HepG2 (cell line): ENCODE data around the gene SULT6B1. TPM values are rescaled to one million over a fixed set of nuclear protein-coding genes. Genes with fewer than 3 reads are reported as not detected.
"Not testable (repeated sequence)": the region's sequence is repeated elsewhere in the genome, so short reads cannot be mapped to it uniquely, and the experiment has no call there.

Experiments
- ATAC-seq: fragments of 200-7000 bp; cut with Tn5 transposase; 3 replicates; pipeline ENCODE4 v1.9.1; 2020; ENCODE audit warnings: mild to moderate bottlenecking, moderate library complexity
- BruUV-seq: library from RNA; stranded (reverse); fragments of 400-500 nt; replicated peaks from 2 replicates; lab custom pipeline; 2021; lab: Mats Ljungman, UMichigan
- CTCF ChIA-PET: fragments of 300-600 bp; formaldehyde crosslinking; extraction: SDS; loops from one replicate; lab custom pipeline; 2021; ENCODE audit warnings: low total read pairs, inconsistent platforms, low intra/inter-chr PET ratio; lab: Yijun Ruan, JAX
- POLR2A ChIA-PET: fragments of 350-600 bp; sonication (Branson Sonifier 250); formaldehyde crosslinking; loops from one replicate; lab custom pipeline; 2020; ENCODE audit warnings: antibody characterized with exemption, inconsistent platforms; lab: Yijun Ruan, JAX
- DNase-seq: peaks from one replicate; pipeline ENCODE4 v3.0.0-alpha.2; 2015; ENCODE audit warnings: low spot score
- FAIRE-seq: peaks from 3 replicates; lab custom pipeline; 2011; peaks lifted over from hg19 to GRCh38; lab: Jason Lieb, UNC
- H2AFZ ChIP-seq: one replicate; pipeline ENCODE4 v1.6.1; 2011; ENCODE audit warnings: low read length, inconsistent platforms
- H3K27ac ChIP-seq: fragments of 300-600 bp; 3 replicates; pipeline ENCODE4 v1.8.0; 2011; ENCODE audit warnings: mixed run types, mild to moderate bottlenecking, mixed read lengths, low read length, inconsistent platforms; ENCODE audit not compliant: insufficient read depth; ENCODE audit errors: extremely low read length
- H3K27me3 ChIP-seq, 2 experiments: fragments of 200-600 bp in 1 of 2; 2 replicates in 1 of 2; 3 replicates in 1 of 2; pipeline versions ENCODE4 v1.6.0 to v1.8.0; 2011; ENCODE audit warnings: low read length in 2 of 2, mild to moderate bottlenecking in 2 of 2, moderate library complexity in 2 of 2, inconsistent platforms in 1 of 2; ENCODE audit not compliant: insufficient read depth in 2 of 2, control insufficient read depth in 1 of 2
- H3K36me3 ChIP-seq, 2 experiments: fragments of 200-600 bp in 1 of 2; replicated peaks in 1 of 2; 2 replicates in 1 of 2; 3 replicates in 1 of 2; pipeline versions ENCODE4 v1.5.1 to v1.8.0; 2011; ENCODE audit warnings: low read length in 2 of 2, inconsistent platforms in 1 of 2; ENCODE audit not compliant: insufficient read depth in 2 of 2, control insufficient read depth in 1 of 2
- H3K4me1 ChIP-seq: 2 replicates; pipeline ENCODE4 v1.5.1; 2012; ENCODE audit warnings: low read length, inconsistent platforms; ENCODE audit not compliant: insufficient read depth
- H3K4me2 ChIP-seq: 2 replicates; pipeline ENCODE4 v1.6.0; 2011; ENCODE audit warnings: low read depth, low read length, inconsistent platforms
- H3K4me3 ChIP-seq, 3 experiments: fragments of 200-600 bp in 1 of 3; sonication (generic), shearing (Covaris generic) in 1 of 3; replicated peaks in 1 of 3; 2 replicates each; pipeline ENCODE4 v1.5.1; 2011 to 2016; ENCODE audit warnings: low read length in 3 of 3, inconsistent platforms in 2 of 3, low read depth in 2 of 3, mild to moderate bottlenecking in 2 of 3, control low read depth in 1 of 3, mixed read lengths in 1 of 3; ENCODE audit not compliant: insufficient read depth in 1 of 3
- H3K79me2 ChIP-seq: one replicate; pipeline ENCODE4 v1.6.1; 2011; ENCODE audit warnings: low read length, inconsistent platforms; ENCODE audit not compliant: insufficient read depth
- H3K9ac ChIP-seq: 2 replicates; pipeline ENCODE4 v1.6.0; 2011; ENCODE audit warnings: mild to moderate bottlenecking, low read depth, low read length, inconsistent platforms; ENCODE audit not compliant: insufficient read depth
- H3K9me3 ChIP-seq: 2 replicates; pipeline ENCODE4 v1.5.1; 2012; ENCODE audit warnings: mild to moderate bottlenecking, low read length
- H4K20me1 ChIP-seq: 2 replicates; pipeline ENCODE4 v1.6.0; 2011; ENCODE audit warnings: inconsistent platforms, mild to moderate bottlenecking, low read length, moderate library complexity; ENCODE audit not compliant: insufficient read depth
- RBFOX2 ChIP-seq: fragments of 200-400 bp; formaldehyde crosslinking; IDR thresholded peaks from 2 replicates; pipeline ENCODE4 v1.6.1; 2017; ENCODE audit warnings: low read depth, mild to moderate bottlenecking, low read length
- RFX3 ChIP-seq: IDR thresholded peaks from 2 replicates; pipeline ENCODE4 v1.6.1; 2016; ENCODE audit warnings: missing biosample characterization, missing genetic modification reagents
- ZNF256 ChIP-seq: sonication (generic); formaldehyde crosslinking; conservative IDR thresholded peaks from 2 replicates; pipeline ENCODE4 v1.4.0; 2020; ENCODE audit warnings: missing genetic modification reagents
- WGBS: methylation state at CpG from one replicate; pipeline ENCODE4 v1.1.6; 2017; ENCODE audit warnings: low lambda C conversion rate; 5-methylcytosine and 5-hydroxymethylcytosine counted together
- in situ Hi-C: cut with HindIII; loops from 2 replicates; pipeline ENCODE4 v1.10.0; 2017; ENCODE audit warnings: low pct_unique_long_range_greater_than_20kb; ENCODE audit not compliant: extremely low pct_ligation_motif_present
- intact Hi-C: fragments of 100-400 bp; cut with micrococcal nuclease; formaldehyde crosslinking; loops from one replicate; pipeline ENCODE4 v1.10.0; 2022; ENCODE audit not compliant: unreplicated experiment
- polyA plus RNA-seq, 8 experiments: library from polyadenylated mRNA; depleted of rRNA in 3 of 8; stranded (reverse) in 7 of 8; unstranded in 1 of 8; fragments of >200 nt; fragmentation: Illumina TruSeq in 4 of 8; extraction: Trizol in 4 of 8; gene quantifications; 2 replicates each; pipeline versions ENCODE4 v1.2.1 to v1.2.3, GENCODE V29; 2011 to 2016; ENCODE audit warnings: low read depth in 4 of 8, missing spikeins in 1 of 8, mixed read lengths in 1 of 8; ENCODE audit not compliant: insufficient read depth in 1 of 8
- total RNA-seq, 5 experiments: library from RNA; depleted of rRNA; stranded (reverse); fragments of >200 nt; fragmentation: Illumina TruSeq; extraction: Trizol; gene quantifications; 2 replicates each; pipeline ENCODE4 v1.2.3, GENCODE V29; 2016; ENCODE audit warnings: low read depth in 1 of 5

The SULT6B1 gene
- total and polyA plus RNA-seq, 2 of the 13 experiments (the other 11 are each of a cell fraction or from before 2014, with no cell fraction given) = not detected

GRCh38 chr2:37205071-37205661 is 16.7 kb upstream of the SULT6B1 start:
- H3K27ac ChIP-seq, H3K4me1 ChIP-seq, H3K4me3 ChIP-seq, H3K9ac ChIP-seq, ATAC-seq, H2AFZ ChIP-seq, DNase-seq, CTCF ChIA-PET, H4K20me1 ChIP-seq, in situ Hi-C loops, intact Hi-C loops, FAIRE-seq, POLR2A ChIA-PET, H3K27me3 ChIP-seq, BruUV-seq, H3K4me2 ChIP-seq: not testable (repeated sequence)
- WGBS = 86% methylated on average over 8 of the region's 8 CpGs
- Histone ChIP-seq H3K79me2 (peaks cover 50% of the 10 kb centered on the region), H3K36me3 (peaks cover 14 to 85% of the 10 kb centered on the region in 2 experiments), H3K9me3 (peaks cover 30% of the 10 kb centered on the region)
- TF ChIP-seq RBFOX2 = peak; percentile 34; the same call in 1 of the 2 replicates

DNA sequence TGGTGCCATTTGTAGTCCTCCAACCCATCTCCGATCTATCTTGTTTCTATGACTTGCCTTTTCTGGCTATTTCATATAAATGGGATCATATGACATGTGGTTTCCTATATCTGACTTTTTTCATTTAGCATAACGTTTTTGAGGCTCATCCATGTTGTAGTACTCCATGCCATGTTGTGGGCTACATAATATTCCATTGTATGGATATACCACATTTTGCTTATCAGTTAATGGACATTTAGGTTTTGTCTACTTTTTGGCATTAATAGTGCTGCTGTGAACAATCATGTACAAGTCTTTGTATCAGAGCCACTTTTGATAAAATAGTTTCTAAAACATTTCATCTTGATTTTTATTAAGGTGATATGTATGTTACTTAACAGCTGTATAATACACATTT is 15.2 kb upstream of the SULT6B1 start:
- intact Hi-C loops = no loop called here
- no peak overlapping the region for H3K4me2 ChIP-seq
- H3K4me1 ChIP-seq = peaks cover 9% of the 10 kb centered on the region
- H3K27ac ChIP-seq = no peak overlapping the region
- POLR2A ChIA-PET = no interaction called here
- H3K79me2 ChIP-seq = peaks cover 54% of the 10 kb centered on the region
- H4K20me1 ChIP-seq = peaks cover 4% of the 10 kb centered on the region; the same call in 1 of the 2 replicates
- no peak for ATAC-seq
- H3K4me3 ChIP-seq = no peak overlapping the region
- no peak overlapping the region for H3K9ac ChIP-seq
- H3K36me3 ChIP-seq = peaks cover 9 to 76% of the 10 kb centered on the region in 2 experiments
- FAIRE-seq = no peak
- H2AFZ ChIP-seq = no peak overlapping the region
- no TSS peak for BruUV-seq
- WGBS = 94% methylated on average over 2 of the region's 2 CpGs
- no peak for DNase-seq
- CTCF ChIA-PET = no interaction called here
- no peaks in the 10 kb centered on the region for H3K27me3 ChIP-seq
- H3K9me3 ChIP-seq = peaks cover 18% of the 10 kb centered on the region; the same call in 1 of the 2 replicates
- no peak for TF ChIP-seq ZNF256 (CRISPR knock-in tag)
- TF ChIP-seq RBFOX2 = 0 out of 2 replicates have a peak, but pooled peaks have one; percentile 8
- no peak for TF ChIP-seq RFX3
- in situ Hi-C loops = no loop called here
